HG03558 (cell line): Measurements from ENCODE around the gene ZDHHC14.
"Not testable (repeated sequence)": the region's sequence is repeated elsewhere in the genome, so short reads cannot be mapped to it uniquely, and the experiment has no call there.

Experiments
- ATAC-seq: cut with Tn5 transposase; IDR thresholded peaks from one replicate; pipeline ENCODE4 v1.9.1; 2021; ENCODE audit warnings: moderate number of reproducible peaks; ENCODE audit not compliant: unreplicated experiment; ENCODE audit errors: extremely low read depth

ZDHHC14 gene

GRCh38 chr6:157380779-157381561 lies at the start of gene ZDHHC14:
TSS of gene ZDHHC14 (plus strand) at chr6:157381190.
- peak; percentile 59 for ATAC-seq

- no peak for ATAC-seq
Observed at GRCh38 chr6:157332813-157333212, 48.2 kb upstream of the ZDHHC14 start.

GRCh38 chr6:157333537-157333936 lies 47.5 kb upstream of the ZDHHC14 start:
- ATAC-seq: no peak

- no peak for ATAC-seq
Observed at GRCh38 chr6:157333956-157334355, 47.0 kb upstream of the ZDHHC14 start.

GRCh38 chr6:157335829-157336228 lies 45.2 kb upstream of the ZDHHC14 start:
- no peak for ATAC-seq

GRCh38 chr6:157337276-157337675 lies 43.7 kb upstream of the ZDHHC14 start:
- ATAC-seq: not testable (repeated sequence)

GRCh38 chr6:157337751-157338150 lies 43.2 kb upstream of the ZDHHC14 start:
- no peak for ATAC-seq

- no peak for ATAC-seq
Observed at GRCh38 chr6:157339432-157339831, 41.6 kb upstream of the ZDHHC14 start.

- no peak for ATAC-seq
Observed at GRCh38 chr6:157343732-157344131, 37.3 kb upstream of the ZDHHC14 start.

- no peak for ATAC-seq
Observed at GRCh38 chr6:157346373-157346772, 34.6 kb upstream of the ZDHHC14 start.

GRCh38 chr6:157358287-157358686 lies 22.7 kb upstream of the ZDHHC14 start:
- ATAC-seq: no peak

- ATAC-seq: no peak
Observed at GRCh38 chr6:157361886-157362285, 19.1 kb upstream of the ZDHHC14 start.

- ATAC-seq: no peak
Observed at GRCh38 chr6:157364705-157365104, 16.3 kb upstream of the ZDHHC14 start.

- no peak for ATAC-seq
Observed at GRCh38 chr6:157366648-157367047, 14.3 kb upstream of the ZDHHC14 start.

- ATAC-seq: no peak
Observed at GRCh38 chr6:157368359-157369049, 12.5 kb upstream of the ZDHHC14 start.

- ATAC-seq: no peak
Observed at GRCh38 chr6:157370755-157371154, 10.2 kb upstream of the ZDHHC14 start.

- ATAC-seq: no peak
Observed at GRCh38 chr6:157372501-157373280, 8.3 kb upstream of the ZDHHC14 start.

GRCh38 chr6:157374889-157375443 lies 6.0 kb upstream of the ZDHHC14 start:
- ATAC-seq: no peak

- ATAC-seq: no peak
Observed at GRCh38 chr6:157376241-157376640, 4.7 kb upstream of the ZDHHC14 start.

GRCh38 chr6:157376706-157377230 lies 4.2 kb upstream of the ZDHHC14 start:
- no peak for ATAC-seq
